Measurements from ENCODE around the gene GALNT11.

GRCh38 chr7:152035817-152036216 is 10.3 kb downstream of the GALNT11 start:
- TF ChIP-seq CTCF (IDR thresholded peaks at IDR 0.05) = no peak
- TF ChIP-seq POLR2AphosphoS5 (IDR thresholded peaks at IDR 0.05) = no peak

Data from breast epithelium (tissue), 3 donors.